ENCODE data around the gene NR3C2. TPM values are rescaled to one million over a fixed set of nuclear protein-coding genes. Genes with fewer than 3 reads are reported as not detected.

NR3C2 gene
- total RNA-seq, 1 experiment from 2014 or later, result 0.16 TPM

- Histone ChIP-seq H3K9me3 (no peaks in the 10 kb centered on the region), H3K4me3 (ENCODE audit: low read depth, low read length) (no peak overlapping the region), H3K27me3 (replicated peaks; ENCODE audit: control insufficient read depth, insufficient read depth, low read length) (no peaks in the 10 kb centered on the region), H3K4me1 (no peaks in the 10 kb centered on the region), H3K36me3 (ENCODE audit: control insufficient read depth, insufficient read depth, low read length) (no peaks in the 10 kb centered on the region)
- Mint-ChIP-seq H3K27ac (ENCODE audit: unreplicated experiment) (no peak overlapping the region), H3K27me3 (ENCODE audit: insufficient read depth, unreplicated experiment) (peaks cover 21% of the 10 kb centered on the region), H3K4me1 (ENCODE audit: low read depth, unreplicated experiment) (peaks cover 8% of the 10 kb centered on the region), H3K9me3 (ENCODE audit: unreplicated experiment) (no peaks in the 10 kb centered on the region), H3K36me3 (ENCODE audit: insufficient read depth, unreplicated experiment) (peaks cover 6% of the 10 kb centered on the region), H3K4me3 (ENCODE audit: unreplicated experiment) (no peak overlapping the region)
- DNase-seq, result no peak
- TF ChIP-seq, protein P1, sequence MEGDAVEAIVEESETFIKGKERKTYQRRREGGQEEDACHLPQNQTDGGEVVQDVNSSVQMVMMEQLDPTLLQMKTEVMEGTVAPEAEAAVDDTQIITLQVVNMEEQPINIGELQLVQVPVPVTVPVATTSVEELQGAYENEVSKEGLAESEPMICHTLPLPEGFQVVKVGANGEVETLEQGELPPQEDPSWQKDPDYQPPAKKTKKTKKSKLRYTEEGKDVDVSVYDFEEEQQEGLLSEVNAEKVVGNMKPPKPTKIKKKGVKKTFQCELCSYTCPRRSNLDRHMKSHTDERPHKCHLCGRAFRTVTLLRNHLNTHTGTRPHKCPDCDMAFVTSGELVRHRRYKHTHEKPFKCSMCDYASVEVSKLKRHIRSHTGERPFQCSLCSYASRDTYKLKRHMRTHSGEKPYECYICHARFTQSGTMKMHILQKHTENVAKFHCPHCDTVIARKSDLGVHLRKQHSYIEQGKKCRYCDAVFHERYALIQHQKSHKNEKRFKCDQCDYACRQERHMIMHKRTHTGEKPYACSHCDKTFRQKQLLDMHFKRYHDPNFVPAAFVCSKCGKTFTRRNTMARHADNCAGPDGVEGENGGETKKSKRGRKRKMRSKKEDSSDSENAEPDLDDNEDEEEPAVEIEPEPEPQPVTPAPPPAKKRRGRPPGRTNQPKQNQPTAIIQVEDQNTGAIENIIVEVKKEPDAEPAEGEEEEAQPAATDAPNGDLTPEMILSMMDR (IDR thresholded peaks at IDR 0.05; ENCODE audit: insufficient read depth in 1 of 2, low read depth in 1 of 2, low read length in 1 of 2, severe bottlenecking in 1 of 2, unreplicated experiment in 1 of 2), result no peak
- intact Hi-C loops (cut with micrococcal nuclease; ENCODE audit: unreplicated experiment), result no loop called here
- no TSS peak for BruUV-seq (replicated peaks)
- ChIA-PET CTCF (no interaction called here), POLR2A (no interaction called here)
These were observed 4.2 kb downstream of the NR3C2 start for GRCh38 chr4:148438047-148438446.

GRCh38 chr4:148437439-148437838, 4.8 kb downstream of the NR3C2 start:
- Mint-ChIP-seq H3K36me3 (ENCODE audit: insufficient read depth, unreplicated experiment) (peaks cover 2% of the 10 kb centered on the region), H3K9me3 (ENCODE audit: unreplicated experiment) (no peaks in the 10 kb centered on the region), H3K27ac (ENCODE audit: unreplicated experiment) (no peak overlapping the region), H3K4me3 (ENCODE audit: unreplicated experiment) (no peak overlapping the region), H3K27me3 (ENCODE audit: insufficient read depth, unreplicated experiment) (peaks cover 21% of the 10 kb centered on the region), H3K4me1 (ENCODE audit: low read depth, unreplicated experiment) (peaks cover 8% of the 10 kb centered on the region)
- TF ChIP-seq, protein P1 (IDR thresholded peaks at IDR 0.05; ENCODE audit: insufficient read depth in 1 of 2, low read depth in 1 of 2, low read length in 1 of 2, severe bottlenecking in 1 of 2, unreplicated experiment in 1 of 2), result no peak
- BruUV-seq (replicated peaks), result no TSS peak
- no peaks in the 10 kb centered on the region for H3K4me1 ChIP-seq
- no peak overlapping the region for H3K4me3 ChIP-seq (ENCODE audit: low read depth, low read length)
- no peaks in the 10 kb centered on the region for H3K9me3 ChIP-seq
- ChIA-PET CTCF (no interaction called here), POLR2A (no interaction called here)
- no peaks in the 10 kb centered on the region for H3K27me3 ChIP-seq (replicated peaks; ENCODE audit: control insufficient read depth, insufficient read depth, low read length)
- H3K36me3 ChIP-seq (ENCODE audit: control insufficient read depth, insufficient read depth, low read length), result no peaks in the 10 kb centered on the region
- intact Hi-C loops (cut with micrococcal nuclease; ENCODE audit: unreplicated experiment), result no loop called here
- no peak for DNase-seq

DNA sequence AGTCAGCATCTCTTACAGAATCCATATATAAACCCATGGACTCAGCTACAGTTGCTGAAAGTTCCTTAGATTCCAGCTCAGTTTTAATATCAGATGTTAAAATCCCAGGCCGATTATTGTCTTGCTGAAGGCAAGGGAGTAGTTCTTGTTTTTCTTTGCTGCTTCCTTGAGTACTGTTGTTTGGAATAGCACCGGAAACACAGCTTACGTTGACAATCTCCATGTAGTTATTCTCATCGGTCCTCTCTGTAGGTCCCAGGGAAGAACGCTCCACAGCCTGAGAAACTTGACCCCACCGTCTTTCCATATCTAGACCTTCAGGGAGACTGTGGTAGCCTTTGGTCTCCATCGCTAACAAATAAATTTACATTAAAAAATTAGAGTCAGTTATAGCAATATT, 5.7 kb downstream of the NR3C2 start:
- Mint-ChIP-seq H3K4me3 (ENCODE audit: unreplicated experiment) (no peak overlapping the region), H3K9me3 (ENCODE audit: unreplicated experiment) (no peaks in the 10 kb centered on the region), H3K27me3 (ENCODE audit: insufficient read depth, unreplicated experiment) (peaks cover 21% of the 10 kb centered on the region), H3K27ac (ENCODE audit: unreplicated experiment) (no peak overlapping the region), H3K4me1 (ENCODE audit: low read depth, unreplicated experiment) (peaks cover 10% of the 10 kb centered on the region), H3K36me3 (ENCODE audit: insufficient read depth, unreplicated experiment) (no peaks in the 10 kb centered on the region)
- H3K4me1 ChIP-seq, result no peaks in the 10 kb centered on the region
- no peak overlapping the region for H3K4me3 ChIP-seq (ENCODE audit: low read depth, low read length)
- TF ChIP-seq, protein P1 (IDR thresholded peaks at IDR 0.05; ENCODE audit: insufficient read depth in 1 of 2, low read depth in 1 of 2, low read length in 1 of 2, severe bottlenecking in 1 of 2, unreplicated experiment in 1 of 2), result no peak
- POLR2A ChIA-PET, result no interaction called here
- H3K27me3 ChIP-seq (replicated peaks; ENCODE audit: control insufficient read depth, insufficient read depth, low read length), result no peaks in the 10 kb centered on the region
- no peaks in the 10 kb centered on the region for H3K36me3 ChIP-seq (ENCODE audit: control insufficient read depth, insufficient read depth, low read length)
- CTCF ChIA-PET, result no interaction called here
- DNase-seq, result no peak
- no peaks in the 10 kb centered on the region for H3K9me3 ChIP-seq
- BruUV-seq (replicated peaks), result no TSS peak
- intact Hi-C loops (cut with micrococcal nuclease; ENCODE audit: unreplicated experiment), result no loop called here
